NOMO-1 treated with DMSO at 0.1 percent for 48 hours (cell line): ENCODE data around the gene GJD3.

Experiments
- DNase-seq: peaks from one replicate; lab custom pipeline; 2025; ENCODE audit not compliant: unreplicated experiment; lab: John Stamatoyannopoulos, UW

GJD3 gene

GRCh38 chr17:40352779-40353394, 11.7 kb downstream of the GJD3 start:
- peak; percentile 96 for DNase-seq

DNA sequence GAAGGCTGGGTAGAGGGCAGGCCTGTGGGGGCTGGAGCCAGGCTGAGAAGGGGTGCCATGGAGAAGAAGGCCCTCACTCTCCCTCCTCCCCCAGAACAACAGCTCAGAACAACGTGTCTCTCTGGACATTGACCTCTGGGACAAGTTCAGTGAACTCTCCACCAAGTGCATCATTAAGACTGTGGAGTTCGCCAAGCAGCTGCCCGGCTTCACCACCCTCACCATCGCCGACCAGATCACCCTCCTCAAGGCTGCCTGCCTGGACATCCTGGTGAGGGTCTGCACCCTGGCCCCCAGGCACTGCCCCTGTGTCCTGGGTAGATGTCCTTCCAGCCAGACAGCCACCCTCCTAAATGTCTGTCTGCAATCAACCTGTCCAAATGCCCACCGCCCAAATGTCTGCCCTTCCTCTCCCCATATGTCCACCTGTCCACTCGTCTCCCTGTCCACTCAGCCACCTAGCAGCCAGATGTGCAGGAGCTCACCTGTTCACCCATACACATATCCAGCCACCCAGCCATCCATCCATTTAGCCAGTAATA, 12.2 kb downstream of the GJD3 start:
- no peak for DNase-seq

GRCh38 chr17:40351359-40352236, 12.9 kb downstream of the GJD3 start:
- no peak for DNase-seq

GRCh38 chr17:40350689-40351358, 13.7 kb downstream of the GJD3 start:
- DNase-seq = no peak

- DNase-seq = no peak
These were observed 14.4 kb downstream of the GJD3 start for GRCh38 chr17:40349895-40350688.

DNA sequence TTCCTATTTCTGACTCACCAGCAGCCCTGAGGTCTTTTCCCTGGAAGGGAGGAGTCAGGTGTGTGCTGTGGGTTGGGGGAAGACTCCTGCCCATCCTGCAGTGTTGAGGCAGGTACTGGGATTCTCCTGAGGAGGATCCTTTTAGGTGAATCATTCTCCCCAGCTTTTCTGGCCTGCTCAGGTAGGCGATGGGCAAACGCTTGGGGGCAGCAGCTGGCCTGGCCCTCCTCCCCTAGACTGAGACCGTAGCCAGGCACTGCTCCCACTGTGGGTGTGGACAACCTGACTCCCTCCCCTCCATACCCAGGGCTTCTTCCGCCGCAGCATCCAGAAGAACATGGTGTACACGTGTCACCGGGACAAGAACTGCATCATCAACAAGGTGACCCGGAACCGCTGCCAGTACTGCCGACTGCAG, 15.1 kb downstream of the GJD3 start:
- no peak for DNase-seq

GRCh38 chr17:40348562-40349476, 15.7 kb downstream of the GJD3 start:
- DNase-seq = no peak

DNA sequence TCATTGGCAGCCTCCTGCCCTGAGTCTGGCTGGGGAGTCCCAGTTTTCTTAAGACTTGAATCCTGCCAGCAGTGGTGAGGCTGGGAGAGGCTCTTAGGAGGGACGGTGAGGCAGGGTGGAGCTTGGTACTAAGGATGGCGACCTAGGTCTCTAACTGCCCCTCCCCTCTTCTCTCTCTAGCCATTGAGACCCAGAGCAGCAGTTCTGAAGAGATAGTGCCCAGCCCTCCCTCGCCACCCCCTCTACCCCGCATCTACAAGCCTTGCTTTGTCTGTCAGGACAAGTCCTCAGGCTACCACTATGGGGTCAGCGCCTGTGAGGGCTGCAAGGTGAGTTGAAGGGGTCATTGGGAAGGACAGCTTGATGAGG, 16.4 kb downstream of the GJD3 start:
- no peak for DNase-seq

- DNase-seq = no peak
These were observed 17.0 kb downstream of the GJD3 start for GRCh38 chr17:40347319-40348135.

DNA sequence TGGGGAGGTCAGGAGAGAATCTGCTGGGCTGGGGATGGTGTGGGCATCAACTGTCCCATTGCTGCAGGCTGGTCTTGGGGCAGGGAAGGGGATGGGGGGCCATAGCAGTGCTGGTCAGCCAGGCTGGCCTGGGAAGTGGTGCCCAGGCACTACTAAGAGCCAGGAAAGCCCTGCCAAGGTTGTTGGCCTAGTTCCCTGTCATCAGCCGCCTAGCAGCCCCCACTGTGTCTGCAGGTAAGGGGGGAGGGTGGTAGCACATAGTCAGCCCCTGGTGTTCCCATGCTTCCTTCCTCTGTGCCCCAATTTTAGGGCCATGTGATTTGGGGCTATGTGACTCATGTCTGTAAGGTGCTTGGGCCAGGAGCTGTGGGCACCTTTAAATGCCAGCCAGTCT, 17.8 kb downstream of the GJD3 start:
- no peak for DNase-seq

DNA sequence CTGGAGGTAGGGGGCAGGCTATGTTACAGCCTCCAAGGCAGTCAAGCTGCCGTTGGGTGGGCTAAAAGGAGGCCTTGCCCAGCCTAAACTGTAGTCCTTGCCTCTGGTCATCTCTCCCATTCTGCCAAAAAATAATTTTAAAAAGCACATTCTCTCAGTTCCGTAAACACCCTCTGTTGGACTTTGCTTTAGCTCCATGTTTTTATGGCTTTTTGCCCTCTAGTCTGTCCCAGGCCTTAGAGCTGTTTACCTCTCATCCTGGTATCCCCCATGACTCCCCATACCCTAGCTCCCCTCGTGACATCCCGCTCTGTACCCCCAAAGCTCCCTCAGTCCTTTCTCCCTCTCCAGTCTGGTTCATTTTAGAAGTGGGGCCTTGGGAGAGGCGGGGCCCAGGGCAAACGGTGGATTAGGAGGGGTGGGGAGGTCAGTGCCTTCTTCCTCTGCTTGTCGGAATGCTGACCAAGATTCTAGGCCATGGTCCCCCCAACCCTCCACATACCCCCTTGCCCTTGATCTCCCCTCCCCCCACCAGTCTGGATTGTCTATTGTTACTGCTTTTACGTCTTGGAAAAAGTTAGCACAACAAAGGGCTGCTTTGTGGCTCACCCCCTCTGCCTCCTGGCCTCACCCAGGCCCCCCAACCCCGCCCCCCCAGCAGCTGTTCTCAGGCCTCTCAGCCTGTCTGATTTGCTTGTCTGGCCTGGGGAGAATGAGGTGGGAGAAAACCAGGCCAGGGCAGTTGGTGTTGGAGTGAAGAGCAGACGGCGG, 18.4 kb downstream of the GJD3 start:
- no peak for DNase-seq

DNA sequence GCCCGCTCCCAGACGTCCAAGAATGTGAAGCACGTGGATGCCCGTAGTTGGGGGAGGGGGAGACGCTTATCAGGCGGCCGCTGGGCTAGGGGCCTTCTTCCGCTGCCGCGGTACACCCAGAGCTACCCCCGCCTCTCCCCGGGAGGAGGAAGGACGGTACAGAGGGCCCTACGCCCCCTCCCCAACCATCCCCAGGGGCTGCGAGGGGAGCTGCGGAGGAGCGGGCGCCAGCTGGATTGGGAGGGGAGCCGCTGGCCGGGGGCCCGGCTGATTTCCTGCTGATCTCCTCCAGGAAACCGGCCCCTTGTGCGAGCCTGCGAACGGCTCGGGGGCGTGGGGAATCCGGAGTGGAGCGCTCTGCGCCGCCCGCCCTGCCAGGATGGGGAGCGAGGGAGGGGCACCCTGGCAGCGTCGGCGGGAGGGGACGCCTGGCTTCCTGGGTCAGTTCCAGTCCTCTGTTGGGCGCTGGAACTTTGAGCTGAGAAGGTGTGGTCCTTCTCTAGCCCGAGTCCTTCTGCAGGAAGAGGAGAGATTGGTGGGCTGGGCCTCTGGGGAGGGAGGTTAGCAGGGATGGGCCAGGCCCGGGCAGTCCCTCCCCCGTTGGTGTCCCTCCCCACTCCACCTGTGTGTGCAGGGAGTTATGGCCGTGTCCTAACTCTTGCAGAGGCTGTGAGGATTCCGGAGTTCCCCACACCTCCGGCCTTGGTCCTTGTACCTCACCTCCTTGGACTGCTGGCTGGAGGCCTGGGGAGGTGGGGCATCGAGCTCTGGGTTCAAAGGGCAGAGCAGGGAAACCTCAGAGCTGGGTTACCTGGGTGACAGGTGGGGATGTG, 19.2 kb downstream of the GJD3 start:
- DNase-seq = no peak

- DNase-seq = no peak
These were observed 19.9 kb downstream of the GJD3 start for GRCh38 chr17:40344421-40345160.

- DNase-seq = no peak
These were observed 21.1 kb downstream of the GJD3 start for GRCh38 chr17:40343219-40344119.

DNA sequence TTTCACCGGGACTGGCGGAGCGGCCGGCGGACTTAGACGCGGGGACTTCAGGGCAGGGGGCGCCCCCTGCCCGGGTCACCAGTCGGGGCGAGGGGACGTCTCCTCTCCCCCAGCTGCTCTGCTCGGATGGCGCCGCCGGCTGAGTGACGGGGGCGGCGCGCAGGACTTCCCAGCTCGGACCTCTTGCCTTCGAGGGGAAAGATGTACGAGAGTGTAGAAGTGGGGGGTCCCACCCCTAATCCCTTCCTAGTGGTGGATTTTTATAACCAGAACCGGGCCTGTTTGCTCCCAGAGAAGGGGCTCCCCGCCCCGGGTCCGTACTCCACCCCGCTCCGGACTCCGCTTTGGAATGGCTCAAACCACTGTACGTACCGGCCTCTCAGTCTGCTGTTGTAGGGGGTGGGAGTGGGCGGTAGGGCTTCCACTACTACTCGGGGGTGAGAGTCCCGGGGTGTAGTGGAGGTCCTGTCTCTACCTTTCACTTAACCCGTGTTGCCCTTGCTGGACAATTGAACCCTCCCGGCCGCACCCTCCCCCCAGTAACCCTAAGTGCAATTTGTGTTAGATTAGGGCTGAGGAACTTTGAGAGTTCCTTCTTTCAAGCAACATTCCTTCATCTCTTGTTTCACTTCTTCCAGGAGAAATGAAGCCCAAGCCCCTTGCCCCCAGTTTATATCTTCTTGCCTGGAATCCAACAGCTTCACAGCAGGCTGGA, 21.9 kb downstream of the GJD3 start:
- no peak for DNase-seq
